Mucosa of gallbladder (tissue), 1 donor: ENCODE data around the gene CKB. TPM values are rescaled to one million over a fixed set of nuclear protein-coding genes. Genes with fewer than 3 reads are reported as not detected.

Source experiments
- DNase-seq: peaks from one replicate; pipeline ENCODE4 v3.0.0-alpha.2; 2020; ENCODE audit warnings: low spot score
- total RNA-seq: library from RNA; stranded (reverse); gene quantifications from one replicate; pipeline ENCODE4 v1.2.1, GENCODE V29; 2021
- donor health status: DM: no; HTN: no; CAD: no.

Gene CKB
- total RNA-seq, 1 donor from 2014 or later: 424 TPM

- no peak for DNase-seq
Measured at GRCh38 chr14:103549361-103550311, 27.0 kb upstream of the CKB start.

- DNase-seq: no peak
Measured at GRCh38 chr14:103548463-103549351, 26.1 kb upstream of the CKB start.

- DNase-seq: no peak
Measured at GRCh38 chr14:103547941-103548462, 25.4 kb upstream of the CKB start.

GRCh38 chr14:103547455-103547940 is 24.9 kb upstream of the CKB start:
- no peak for DNase-seq

GRCh38 chr14:103546652-103547454 is 24.2 kb upstream of the CKB start:
- peak; percentile 53 for DNase-seq

- no peak for DNase-seq
Measured at GRCh38 chr14:103545915-103546651, 23.5 kb upstream of the CKB start.

GRCh38 chr14:103545219-103545914 is 22.7 kb upstream of the CKB start:
- no peak for DNase-seq

- no peak for DNase-seq
Measured at GRCh38 chr14:103544388-103545218, 22.0 kb upstream of the CKB start.

- DNase-seq: no peak
Measured at GRCh38 chr14:103543721-103544387, 21.2 kb upstream of the CKB start.

- DNase-seq: no peak
Measured at GRCh38 chr14:103543140-103543539, 20.5 kb upstream of the CKB start.

GRCh38 chr14:103542605-103543088 is 20.0 kb upstream of the CKB start:
- DNase-seq: no peak

GRCh38 chr14:103541709-103542604 is 19.3 kb upstream of the CKB start:
- DNase-seq: no peak

GRCh38 chr14:103540821-103541708 is 18.4 kb upstream of the CKB start:
- no peak for DNase-seq

GRCh38 chr14:103539056-103539825 is 16.6 kb upstream of the CKB start:
- DNase-seq: no peak

- DNase-seq: no peak
Measured at GRCh38 chr14:103538291-103539055, 15.8 kb upstream of the CKB start.
